Measurements from ENCODE around the gene ZC3H18.

- no peak for TF ChIP-seq CTCF (IDR thresholded peaks at IDR 0.05; ENCODE audit: low read length)
- no peak for TF ChIP-seq EZH2 (optimal IDR thresholded peaks at IDR 0.05; ENCODE audit: low read depth, low read length)
Measured at GRCh38 chr16:88646345-88647034, 76.3 kb downstream of the ZC3H18 start.

Data from MM.1S (cell line).